OCI-LY1 (cell line): Measurements from ENCODE around the gene UPF1.

Source experiments
- EZH2 ChIP-seq: fragments of 200-600 bp; sonication (generic), shearing (Covaris generic); IDR thresholded peaks from 2 replicates; pipeline ENCODE4 v1.8.0; 2017; ENCODE audit warnings: borderline replicate concordance, mixed run types, mild to moderate bottlenecking, antibody characterized with exemption, low read length, moderate library complexity, mixed read lengths
- TF ChIP-seq, protein P1 (sequence below): fragments of 200-600 bp; sonication (generic), shearing (Covaris generic); IDR thresholded peaks from 2 replicates; pipeline ENCODE4 v1.5.1; 2017; ENCODE audit warnings: mild to moderate bottlenecking, antibody characterized with exemption, low read length, moderate library complexity, mixed read lengths

DNA sequence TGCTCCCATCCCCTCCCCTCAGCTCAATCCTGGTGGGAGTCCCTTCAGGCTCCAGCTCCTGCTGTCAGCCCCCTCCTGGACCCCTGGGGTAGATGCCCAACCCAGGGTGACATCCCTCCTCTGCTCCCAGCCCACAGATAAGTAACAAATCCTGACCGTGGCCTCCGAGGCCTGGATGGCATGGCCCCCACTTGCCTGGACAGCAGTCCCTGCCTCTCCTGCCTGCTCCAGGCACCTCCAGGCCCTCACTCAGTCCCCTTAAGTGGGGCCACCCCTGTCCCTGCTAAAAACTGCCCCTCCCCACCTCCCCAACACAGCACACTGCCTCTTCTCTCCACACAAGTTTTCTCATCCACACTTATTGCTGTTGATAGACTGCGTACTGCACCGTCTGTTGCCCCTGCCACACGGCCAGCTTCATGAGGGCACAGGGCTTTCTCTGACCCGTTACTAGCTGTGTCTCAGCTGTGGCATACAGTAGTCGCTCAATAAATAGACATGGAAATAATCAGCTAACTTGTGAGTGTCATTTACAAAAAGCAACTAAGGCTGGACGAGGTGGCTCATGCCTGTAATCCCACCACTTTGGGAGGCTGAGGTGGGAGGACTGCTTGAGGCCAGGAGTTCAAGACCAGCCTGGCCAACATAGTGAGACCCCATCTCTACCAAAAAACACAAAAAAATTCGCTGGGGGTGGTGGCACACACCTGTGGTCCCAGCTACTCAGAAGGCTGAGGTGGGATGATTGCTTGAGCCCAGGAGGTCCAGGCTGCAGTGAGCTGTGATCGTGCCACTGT lies 58.4 kb downstream of the UPF1 start:
- TF ChIP-seq, protein P1, sequence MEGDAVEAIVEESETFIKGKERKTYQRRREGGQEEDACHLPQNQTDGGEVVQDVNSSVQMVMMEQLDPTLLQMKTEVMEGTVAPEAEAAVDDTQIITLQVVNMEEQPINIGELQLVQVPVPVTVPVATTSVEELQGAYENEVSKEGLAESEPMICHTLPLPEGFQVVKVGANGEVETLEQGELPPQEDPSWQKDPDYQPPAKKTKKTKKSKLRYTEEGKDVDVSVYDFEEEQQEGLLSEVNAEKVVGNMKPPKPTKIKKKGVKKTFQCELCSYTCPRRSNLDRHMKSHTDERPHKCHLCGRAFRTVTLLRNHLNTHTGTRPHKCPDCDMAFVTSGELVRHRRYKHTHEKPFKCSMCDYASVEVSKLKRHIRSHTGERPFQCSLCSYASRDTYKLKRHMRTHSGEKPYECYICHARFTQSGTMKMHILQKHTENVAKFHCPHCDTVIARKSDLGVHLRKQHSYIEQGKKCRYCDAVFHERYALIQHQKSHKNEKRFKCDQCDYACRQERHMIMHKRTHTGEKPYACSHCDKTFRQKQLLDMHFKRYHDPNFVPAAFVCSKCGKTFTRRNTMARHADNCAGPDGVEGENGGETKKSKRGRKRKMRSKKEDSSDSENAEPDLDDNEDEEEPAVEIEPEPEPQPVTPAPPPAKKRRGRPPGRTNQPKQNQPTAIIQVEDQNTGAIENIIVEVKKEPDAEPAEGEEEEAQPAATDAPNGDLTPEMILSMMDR: no peak
- no peak for TF ChIP-seq EZH2
